SK-N-SH (cell line): ENCODE results near the gene WBP1L. TPM values are rescaled to one million over a fixed set of nuclear protein-coding genes. Genes with fewer than 3 reads are reported as not detected.

ENCODE experiments used
- CTCF ChIA-PET: fragments of 300-600, 350-600 bp; formaldehyde crosslinking; extraction: SDS; loops from one replicate; lab custom pipeline; 2021; lab: Yijun Ruan, JAX
- POLR2A ChIA-PET: fragments of 350-600 bp; sonication (Branson Sonifier 250); formaldehyde crosslinking; extraction: SDS; loops from one replicate; lab custom pipeline; 2020; ENCODE audit warnings: antibody characterized with exemption, inconsistent platforms; lab: Yijun Ruan, JAX
- DNase-seq: peaks from one replicate; pipeline ENCODE4 v3.0.0; 2012
- H2AFZ ChIP-seq: fragments of 200-600 bp; sonication (generic); 2 replicates; pipeline ENCODE4 v1.8.1; 2016; ENCODE audit warnings: antibody characterized with exemption, mild to moderate bottlenecking, low read depth
- H3F3A ChIP-seq: fragments of 200-600 bp; sonication (generic); replicated peaks from 2 replicates; pipeline ENCODE3; 2016; ENCODE audit warnings: antibody characterized with exemption, mild to moderate bottlenecking; ENCODE audit not compliant: insufficient read depth
- H3K27ac ChIP-seq, 2 experiments: fragments of 200-500 bp in 1 of 2; fragments of 200-600 bp in 1 of 2; sonication (Bioruptor generic) in 1 of 2; sonication (generic), shearing (Covaris generic) in 1 of 2; 2 replicates each; pipeline versions ENCODE4 v1.5.1 to v1.6.1; 2014 to 2016; ENCODE audit warnings: low read depth in 2 of 2, inconsistent platforms in 1 of 2, low read length in 1 of 2, mild to moderate bottlenecking in 1 of 2, mixed read lengths in 1 of 2
- H3K27me3 ChIP-seq: fragments of 200-600 bp; sonication (generic), shearing (Covaris generic); 2 replicates; pipeline ENCODE4 v1.6.1; 2016; ENCODE audit warnings: mixed run types; ENCODE audit not compliant: insufficient read depth
- H3K36me3 ChIP-seq, 2 experiments: fragments of 200-500 bp in 1 of 2; fragments of 200-600 bp in 1 of 2; sonication (Bioruptor generic) in 1 of 2; sonication (generic) in 1 of 2; replicated peaks in 1 of 2; 2 replicates each; pipeline versions ENCODE3 to v1.5.1; 2014 to 2016; ENCODE audit warnings: low read length in 1 of 2, mild to moderate bottlenecking in 1 of 2; ENCODE audit not compliant: insufficient read depth in 2 of 2, control insufficient read depth in 1 of 2
- H3K4me1 ChIP-seq, 2 experiments: fragments of 200-500 bp in 1 of 2; fragments of 200-600 bp in 1 of 2; sonication (Bioruptor generic) in 1 of 2; sonication (generic), shearing (Covaris generic) in 1 of 2; 2 replicates each; pipeline versions ENCODE4 v1.5.1 to v1.6.1; 2014 to 2016; ENCODE audit warnings: low read depth in 1 of 2, low read length in 1 of 2, mixed run types in 1 of 2; ENCODE audit not compliant: insufficient read depth in 2 of 2, control insufficient read depth in 1 of 2
- H3K4me2 ChIP-seq: fragments of 200-600 bp; sonication (generic), shearing (Covaris generic); 2 replicates; pipeline ENCODE4 v1.6.1; 2017; ENCODE audit warnings: mixed run types
- H3K4me3 ChIP-seq, 2 experiments: fragments of 200-500 bp in 1 of 2; fragments of 200-600 bp in 1 of 2; sonication (Bioruptor generic) in 1 of 2; sonication (generic), shearing (Covaris generic) in 1 of 2; 2 replicates each; pipeline versions ENCODE4 v1.5.1 to v1.8.1; 2014 to 2016; ENCODE audit warnings: low read depth in 2 of 2, inconsistent platforms in 1 of 2, low read length in 1 of 2, mild to moderate bottlenecking in 1 of 2, mixed read lengths in 1 of 2, moderate library complexity in 1 of 2
- H3K79me2 ChIP-seq: fragments of 200-600 bp; sonication (generic); 2 replicates; pipeline ENCODE4 v1.8.1; 2017; ENCODE audit warnings: mild to moderate bottlenecking; ENCODE audit not compliant: insufficient read depth
- H3K9ac ChIP-seq: fragments of 200-600 bp; sonication (generic); 2 replicates; pipeline ENCODE4 v1.6.1; 2017; ENCODE audit warnings: mixed run types
- H3K9me2 ChIP-seq: fragments of 200-600 bp; sonication (generic); 2 replicates; pipeline ENCODE4 v1.6.1; 2017; ENCODE audit warnings: mixed run types
- H3K9me3 ChIP-seq: fragments of 200-600 bp; sonication (generic); 2 replicates; pipeline ENCODE4 v1.6.1; 2017; ENCODE audit warnings: mixed run types, mild to moderate bottlenecking, moderate library complexity
- H4K20me1 ChIP-seq: fragments of 200-600 bp; sonication (generic); 2 replicates; pipeline ENCODE4 v1.6.1; 2017; ENCODE audit warnings: mild to moderate bottlenecking, mixed run types; ENCODE audit not compliant: insufficient read depth
- ELF1 ChIP-seq: IDR thresholded peaks from 2 replicates; pipeline ENCODE4 v1.4.0; 2012
- EP300 ChIP-seq, 2 experiments: IDR thresholded peaks; 2 replicates each; pipeline versions ENCODE4 v1.4.0 to v1.6.1; 2012; ENCODE audit warnings: borderline replicate concordance in 1 of 2, low read depth in 1 of 2, low read length in 1 of 2
- EZH2phosphoT487 ChIP-seq: fragments of 200-600 bp; sonication (generic); IDR thresholded peaks from 2 replicates; pipeline ENCODE4 v1.6.1; 2017; ENCODE audit warnings: low read depth, mixed run types, mild to moderate bottlenecking, antibody characterized with exemption, moderate library complexity, borderline replicate concordance
- FOXJ3 ChIP-seq: sonication (generic); formaldehyde crosslinking; IDR thresholded peaks from 2 replicates; pipeline ENCODE4 v1.5.1; 2020; ENCODE audit warnings: mild to moderate bottlenecking, missing genetic modification reagents
- GABPA ChIP-seq: IDR thresholded peaks from 2 replicates; pipeline ENCODE4 v1.4.0; 2012; ENCODE audit warnings: low read depth, mild to moderate bottlenecking
- GATA2 ChIP-seq: sonication (generic); formaldehyde crosslinking; IDR thresholded peaks from 2 replicates; pipeline ENCODE4 v1.5.0; 2020; ENCODE audit warnings: mild to moderate bottlenecking, missing genetic modification reagents
- JUND ChIP-seq: IDR thresholded peaks from 2 replicates; pipeline ENCODE4 v1.4.0; 2012
- MEF2A ChIP-seq: IDR thresholded peaks from 2 replicates; pipeline ENCODE4 v1.4.0; 2012; ENCODE audit warnings: low read depth, borderline replicate concordance
- MXI1 ChIP-seq: IDR thresholded peaks from 2 replicates; pipeline ENCODE4 v1.6.1; 2012; ENCODE audit warnings: mild to moderate bottlenecking, low read depth, low read length, improper control_type of control experiment
- NRF1 ChIP-seq: IDR thresholded peaks from 2 replicates; pipeline ENCODE4 v1.6.1; 2012; ENCODE audit warnings: low read depth, mild to moderate bottlenecking, low read length
- RCOR1 ChIP-seq: fragments of 150-350 bp; IDR thresholded peaks from 2 replicates; pipeline ENCODE4 v1.6.1; 2017; ENCODE audit warnings: antibody characterized with exemption, low read length
- RFX5 ChIP-seq: IDR thresholded peaks from 2 replicates; pipeline ENCODE4 v1.6.1; 2012; ENCODE audit warnings: mild to moderate bottlenecking, improper control_type of control experiment, low read length
- RXRA ChIP-seq: IDR thresholded peaks from 2 replicates; pipeline ENCODE4 v1.4.0; 2012; ENCODE audit warnings: low read depth, mild to moderate bottlenecking, borderline replicate concordance
- SIN3A ChIP-seq: IDR thresholded peaks from 2 replicates; pipeline ENCODE4 v1.6.1; 2012; ENCODE audit warnings: low read depth, mild to moderate bottlenecking, low read length, moderate library complexity, borderline replicate concordance
- SMC3 ChIP-seq: IDR thresholded peaks from 2 replicates; pipeline ENCODE4 v1.6.1; 2012; ENCODE audit warnings: low read depth, low read length, improper control_type of control experiment
- TAF1 ChIP-seq: IDR thresholded peaks from 2 replicates; pipeline ENCODE4 v1.6.1; 2012; ENCODE audit warnings: low read depth, mild to moderate bottlenecking, low read length, moderate library complexity, borderline replicate concordance
- TEAD4 ChIP-seq: IDR thresholded peaks from 2 replicates; pipeline ENCODE4 v1.4.0; 2012; ENCODE audit warnings: mild to moderate bottlenecking, borderline replicate concordance; ENCODE audit not compliant: insufficient read depth
- YY1 ChIP-seq: IDR thresholded peaks from 2 replicates; pipeline ENCODE4 v1.4.0; 2012; ENCODE audit warnings: low read depth, mild to moderate bottlenecking
- WGBS: methylation state at CpG from one replicate; pipeline ENCODE4 v1.1.6; 2017; ENCODE audit warnings: low lambda C conversion rate; 5-methylcytosine and 5-hydroxymethylcytosine counted together
- polyA plus RNA-seq, 3 experiments: library from polyadenylated mRNA; depleted of rRNA; stranded (reverse); fragments of >200 nt; gene quantifications; 2 replicates each; pipeline ENCODE4 v1.2.3, GENCODE V29; 2012
- TF ChIP-seq, protein P1 (sequence below): IDR thresholded peaks from 2 replicates; pipeline ENCODE4 v1.4.0; 2012; ENCODE audit warnings: low read depth
- TF ChIP-seq, protein P2 (sequence below): fragments of 150-350 bp; IDR thresholded peaks from 2 replicates; pipeline ENCODE4 v1.6.1; 2016; ENCODE audit warnings: mild to moderate bottlenecking, low read depth, low read length

WBP1L gene
- polyA plus RNA-seq, 1 of the 3 experiments (the other 2 are of a cell fraction), result 22.8 TPM

DNA sequence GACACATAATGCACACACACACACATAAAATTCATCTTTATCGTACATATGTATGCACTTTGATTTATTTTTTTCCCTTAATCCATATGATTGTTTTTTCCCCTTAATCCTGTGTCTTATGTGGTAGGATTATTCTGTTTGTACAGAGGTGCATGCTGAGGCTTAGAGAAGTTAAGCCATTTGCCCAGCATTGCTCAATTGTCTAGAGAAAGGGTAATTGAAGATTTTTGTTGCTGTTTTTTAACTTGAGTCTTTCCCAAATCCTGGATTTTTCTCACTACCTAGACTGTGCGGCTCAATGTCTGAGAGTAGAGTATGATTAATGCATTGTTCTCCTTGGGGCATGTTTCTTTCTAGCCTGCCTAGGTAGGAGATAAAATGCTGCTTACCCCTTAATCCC lies 35.0 kb downstream of the WBP1L start:
- Histone ChIP-seq H3K27me3 (no peaks in the 10 kb centered on the region), H3K9ac (no peak overlapping the region), H3K9me3 (no peaks in the 10 kb centered on the region), H3K79me2 (peaks cover 65% of the 10 kb centered on the region), H3K4me3 (no peak overlapping the region), H3K36me3 (no peaks in the 10 kb centered on the region), H3F3A (peaks cover 7% of the 10 kb centered on the region), H4K20me1 (peaks cover 27% of the 10 kb centered on the region), H3K4me1 (peaks cover 42 to 61% of the 10 kb centered on the region in 2 experiments), H3K4me2 (no peak overlapping the region), H2AFZ (no peak overlapping the region), H3K27ac (no peak overlapping the region), H3K9me2 (no peaks in the 10 kb centered on the region)
- TF ChIP-seq RFX5, result no peak
- no peak for TF ChIP-seq GABPA
- TF ChIP-seq MEF2A, result no peak
- no peak for TF ChIP-seq GATA2 (CRISPR knock-in tag)
- TF ChIP-seq NRF1, result no peak
- TF ChIP-seq EP300 (IDR thresholded peaks at IDR 0.05; ENCODE audit: borderline replicate concordance in 1 of 2, low read depth in 1 of 2, low read length in 1 of 2), result no peak
- TF ChIP-seq FOXJ3, result no peak
- TF ChIP-seq YY1, result no peak
- TF ChIP-seq, protein P1, sequence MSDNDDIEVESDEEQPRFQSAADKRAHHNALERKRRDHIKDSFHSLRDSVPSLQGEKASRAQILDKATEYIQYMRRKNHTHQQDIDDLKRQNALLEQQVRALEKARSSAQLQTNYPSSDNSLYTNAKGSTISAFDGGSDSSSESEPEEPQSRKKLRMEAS, result no peak
- TF ChIP-seq MXI1, result no peak
- no peak for TF ChIP-seq SMC3
- TF ChIP-seq, protein P2, sequence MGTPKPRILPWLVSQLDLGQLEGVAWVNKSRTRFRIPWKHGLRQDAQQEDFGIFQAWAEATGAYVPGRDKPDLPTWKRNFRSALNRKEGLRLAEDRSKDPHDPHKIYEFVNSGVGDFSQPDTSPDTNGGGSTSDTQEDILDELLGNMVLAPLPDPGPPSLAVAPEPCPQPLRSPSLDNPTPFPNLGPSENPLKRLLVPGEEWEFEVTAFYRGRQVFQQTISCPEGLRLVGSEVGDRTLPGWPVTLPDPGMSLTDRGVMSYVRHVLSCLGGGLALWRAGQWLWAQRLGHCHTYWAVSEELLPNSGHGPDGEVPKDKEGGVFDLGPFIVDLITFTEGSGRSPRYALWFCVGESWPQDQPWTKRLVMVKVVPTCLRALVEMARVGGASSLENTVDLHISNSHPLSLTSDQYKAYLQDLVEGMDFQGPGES, result no peak
- TF ChIP-seq TEAD4, result no peak
- TF ChIP-seq RCOR1, result no peak
- TF ChIP-seq RXRA, result no peak
- no peak for TF ChIP-seq TAF1
- TF ChIP-seq EZH2phosphoT487, result no peak
- TF ChIP-seq SIN3A, result no peak
- CTCF ChIA-PET, result no interaction called here
- 89% methylated on average over 2 of the region's 2 CpGs for WGBS
- POLR2A ChIA-PET, result no interaction called here
- no peak for DNase-seq

DNA sequence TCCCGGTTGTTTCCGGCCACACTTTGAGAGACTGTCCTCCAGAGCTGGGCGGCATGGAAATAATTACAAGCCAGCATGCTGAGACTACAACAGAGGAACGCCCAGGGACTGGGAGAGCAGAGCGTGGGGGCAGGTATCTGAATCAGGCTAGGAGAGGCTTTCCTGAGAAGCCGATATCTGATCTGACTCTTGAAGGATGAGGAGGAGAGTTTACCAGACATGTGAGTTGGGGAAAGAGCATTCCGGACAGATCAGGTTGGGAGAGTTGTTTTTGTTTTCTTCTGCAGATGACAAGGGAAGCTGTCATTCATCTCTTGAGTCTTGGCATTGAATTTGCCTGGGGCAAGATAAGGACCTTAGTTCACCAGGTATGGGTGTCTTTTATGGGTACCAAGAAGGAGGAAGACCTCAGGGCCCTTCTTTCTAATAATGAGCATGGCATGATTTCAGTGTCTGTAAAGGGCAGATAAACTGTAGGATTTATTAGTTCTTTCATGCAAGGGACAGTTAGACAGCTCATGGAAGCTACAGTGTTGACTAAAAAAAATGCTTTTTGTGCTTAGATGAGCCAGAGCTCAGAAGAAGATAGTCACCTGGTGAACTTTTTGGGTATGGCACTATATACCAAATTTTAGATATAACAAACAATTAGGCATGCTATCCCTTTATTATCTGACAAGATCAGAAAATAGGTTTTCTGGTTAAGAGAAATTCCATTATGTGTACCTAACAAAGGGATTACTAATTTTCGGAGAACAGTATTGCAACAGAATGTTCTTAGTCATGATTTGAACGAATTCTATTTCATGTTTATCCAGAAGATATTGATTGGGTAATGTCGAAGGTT lies 36.2 kb downstream of the WBP1L start:
- H3K9me2 ChIP-seq, result no peaks in the 10 kb centered on the region
- peaks cover 27% of the 10 kb centered on the region for H4K20me1 ChIP-seq
- no peak for DNase-seq
- H3K27me3 ChIP-seq, result no peaks in the 10 kb centered on the region
- H3K27ac ChIP-seq, result no peak overlapping the region
- 75% methylated on average over 9 of the region's 10 CpGs for WGBS
- H3K36me3 ChIP-seq, result no peaks in the 10 kb centered on the region
- no peak overlapping the region for H2AFZ ChIP-seq
- H3K9ac ChIP-seq, result no peak overlapping the region
- no peaks in the 10 kb centered on the region for H3K9me3 ChIP-seq
- H3K79me2 ChIP-seq, result peaks cover 61% of the 10 kb centered on the region; the same call in 1 of the 2 replicates
- no peak overlapping the region for H3K4me3 ChIP-seq
- H3K4me1 ChIP-seq, result peaks cover 39 to 55% of the 10 kb centered on the region in 2 experiments
- ChIA-PET CTCF (no interaction called here), POLR2A (no interaction called here)
- H3F3A ChIP-seq, result peaks cover 7% of the 10 kb centered on the region
- H3K4me2 ChIP-seq, result no peak overlapping the region
- no peak for TF ChIP-seq JUND
- TF ChIP-seq RCOR1, result no peak
- TF ChIP-seq SMC3, result no peak
- TF ChIP-seq NRF1, result no peak
- no peak for TF ChIP-seq MXI1
- TF ChIP-seq TEAD4, result no peak
- no peak for TF ChIP-seq ELF1
- TF ChIP-seq GABPA, result no peak
- no peak for TF ChIP-seq EZH2phosphoT487
- no peak for TF ChIP-seq FOXJ3
- TF ChIP-seq YY1, result no peak
